Astrocyte (in vitro differentiated cells and primary cell): Measurements from ENCODE around the gene ASF1A. TPM values are rescaled to one million over a fixed set of nuclear protein-coding genes. Genes with fewer than 3 reads are reported as not detected.

Experiments used
- DNase-seq: peaks from one replicate; pipeline ENCODE4 v3.0.0-alpha.2; 2010; ENCODE audit warnings: low read depth
- FAIRE-seq: peaks from 2 replicates; lab custom pipeline; 2011; peaks lifted over from hg19 to GRCh38; lab: Jason Lieb, UNC
- H2AFZ ChIP-seq: 2 replicates; pipeline ENCODE4 v1.6.0; 2012; ENCODE audit warnings: low read depth, low read length, inconsistent platforms
- H3K27ac ChIP-seq: 2 replicates; pipeline ENCODE4 v1.5.1; 2011; ENCODE audit warnings: low read depth, low read length, inconsistent platforms
- H3K27me3 ChIP-seq: 2 replicates; pipeline ENCODE4 v1.6.0; 2011; ENCODE audit warnings: low read length, inconsistent platforms; ENCODE audit not compliant: insufficient read depth
- H3K36me3 ChIP-seq: 2 replicates; pipeline ENCODE4 v1.5.1; 2011; ENCODE audit warnings: low read length, inconsistent platforms; ENCODE audit not compliant: insufficient read depth
- H3K4me1 ChIP-seq: 2 replicates; pipeline ENCODE4 v1.5.1; 2011; ENCODE audit warnings: low read length, inconsistent platforms; ENCODE audit not compliant: insufficient read depth
- H3K4me2 ChIP-seq: 2 replicates; pipeline ENCODE4 v1.6.0; 2012; ENCODE audit warnings: low read length, inconsistent platforms
- H3K4me3 ChIP-seq: 2 replicates; pipeline ENCODE4 v1.5.1; 2011; ENCODE audit warnings: low read depth, mild to moderate bottlenecking, low read length, inconsistent platforms; ENCODE audit not compliant: insufficient read depth
- H3K79me2 ChIP-seq: 2 replicates; pipeline ENCODE4 v1.6.0; 2012; ENCODE audit warnings: mild to moderate bottlenecking, low read length, inconsistent platforms; ENCODE audit not compliant: insufficient read depth
- H3K9ac ChIP-seq: 2 replicates; pipeline ENCODE4 v1.6.0; 2012; ENCODE audit warnings: mild to moderate bottlenecking, low read length, inconsistent platforms
- H3K9me3 ChIP-seq: 2 replicates; pipeline ENCODE4 v1.5.1; 2012; ENCODE audit warnings: low read depth, mild to moderate bottlenecking, low read length, inconsistent platforms; ENCODE audit not compliant: insufficient read depth
- H4K20me1 ChIP-seq: 2 replicates; pipeline ENCODE4 v1.6.0; 2012; ENCODE audit warnings: low read length, inconsistent platforms; ENCODE audit not compliant: insufficient read depth
- H3K27ac Mint-ChIP-seq: one replicate; pipeline ENCODE4 v1.8.0; 2021; ENCODE audit warnings: mild to moderate bottlenecking, mixed read lengths; ENCODE audit not compliant: unreplicated experiment
- H3K27me3 Mint-ChIP-seq: one replicate; pipeline ENCODE4 v1.8.0; 2021; ENCODE audit warnings: low read depth, mixed read lengths; ENCODE audit not compliant: unreplicated experiment
- H3K36me3 Mint-ChIP-seq: one replicate; pipeline ENCODE4 v1.8.0; 2021; ENCODE audit warnings: low read depth, mixed read lengths; ENCODE audit not compliant: unreplicated experiment
- H3K4me1 Mint-ChIP-seq: one replicate; pipeline ENCODE4 v1.8.0; 2021; ENCODE audit warnings: low read depth, mixed read lengths; ENCODE audit not compliant: unreplicated experiment
- H3K4me3 Mint-ChIP-seq: one replicate; pipeline ENCODE4 v1.8.0; 2021; ENCODE audit warnings: mild to moderate bottlenecking, moderate library complexity, mixed read lengths; ENCODE audit not compliant: unreplicated experiment
- H3K9me3 Mint-ChIP-seq: one replicate; pipeline ENCODE4 v1.8.0; 2021; ENCODE audit warnings: mild to moderate bottlenecking, mixed read lengths; ENCODE audit not compliant: unreplicated experiment
- CTCF ChIP-seq: IDR thresholded peaks from 2 replicates; pipeline ENCODE4 v1.5.1; 2011; ENCODE audit warnings: low read depth, mild to moderate bottlenecking, inconsistent platforms, low read length, moderate library complexity; ENCODE audit not compliant: insufficient read depth
- EZH2 ChIP-seq: IDR thresholded peaks from 2 replicates; pipeline ENCODE4 v1.6.1; 2012; ENCODE audit warnings: mild to moderate bottlenecking, low read length, inconsistent platforms; ENCODE audit not compliant: insufficient read depth
- total RNA-seq: library from RNA; stranded (reverse); gene quantifications from 2 replicates; pipeline ENCODE4 v1.2.1, GENCODE V29; 2021

The ASF1A gene
- total RNA-seq, 1 donor from 2014 or later = 35.7 TPM

- H3K4me3 ChIP-seq = no peak overlapping the region
- no peaks in the 10 kb centered on the region for H3K27me3 Mint-ChIP-seq
- no peak overlapping the region for H2AFZ ChIP-seq
- TF ChIP-seq CTCF = no peak
- no peak for TF ChIP-seq EZH2
- peaks cover 20% of the 10 kb centered on the region for H3K4me1 ChIP-seq
- H3K9me3 ChIP-seq = no peaks in the 10 kb centered on the region
- no peaks in the 10 kb centered on the region for H3K9me3 Mint-ChIP-seq
- peak; percentile 23 for FAIRE-seq
- no peak overlapping the region for H3K4me3 Mint-ChIP-seq
- H3K79me2 ChIP-seq = peaks cover 14% of the 10 kb centered on the region
- no peaks in the 10 kb centered on the region for H3K36me3 Mint-ChIP-seq
- peak overlapping the region; percentile 78 for H3K27ac ChIP-seq
- H3K36me3 ChIP-seq = no peaks in the 10 kb centered on the region
- peak overlapping the region; percentile 62 for H3K4me2 ChIP-seq
- no peaks in the 10 kb centered on the region for H3K27me3 ChIP-seq
- H3K27ac Mint-ChIP-seq = peak overlapping the region; percentile 44
- no peak overlapping the region for H3K9ac ChIP-seq
- peaks cover 13% of the 10 kb centered on the region for H3K4me1 Mint-ChIP-seq
- DNase-seq = no peak
- no peaks in the 10 kb centered on the region for H4K20me1 ChIP-seq
These were observed 18.3 kb upstream of the ASF1A start for GRCh38 chr6:118875672-118876071.

- no peak overlapping the region for H2AFZ ChIP-seq
- peak overlapping the region; percentile 62 for H3K4me2 ChIP-seq
- no peaks in the 10 kb centered on the region for H3K36me3 Mint-ChIP-seq
- FAIRE-seq (no peak), DNase-seq (peak; percentile 23)
- no peaks in the 10 kb centered on the region for H4K20me1 ChIP-seq
- peak overlapping the region; percentile 51 for H3K9ac ChIP-seq
- peak overlapping the region; percentile 44 for H3K27ac Mint-ChIP-seq
- H3K27me3 ChIP-seq = no peaks in the 10 kb centered on the region
- no peaks in the 10 kb centered on the region for H3K27me3 Mint-ChIP-seq
- no peak overlapping the region for H3K4me3 Mint-ChIP-seq
- H3K36me3 ChIP-seq = no peaks in the 10 kb centered on the region
- no peaks in the 10 kb centered on the region for H3K9me3 Mint-ChIP-seq
- H3K4me3 ChIP-seq = no peak overlapping the region
- peak overlapping the region; percentile 78 for H3K27ac ChIP-seq
- no peaks in the 10 kb centered on the region for H3K9me3 ChIP-seq
- H3K4me1 Mint-ChIP-seq = peaks cover 13% of the 10 kb centered on the region
- H3K79me2 ChIP-seq = peaks cover 16% of the 10 kb centered on the region
- H3K4me1 ChIP-seq = peaks cover 20% of the 10 kb centered on the region
- TF ChIP-seq EZH2 (no peak), CTCF (no peak)
These were observed 17.8 kb upstream of the ASF1A start for GRCh38 chr6:118876198-118876597.

GRCh38 chr6:118876814-118877213 lies 17.1 kb upstream of the ASF1A start:
- Histone ChIP-seq H3K9ac (peak overlapping the region; percentile 51), H3K4me1 (peaks cover 20% of the 10 kb centered on the region), H3K27ac (peak overlapping the region; percentile 78), H2AFZ (no peak overlapping the region), H3K4me2 (peak overlapping the region; percentile 62), H3K36me3 (no peaks in the 10 kb centered on the region), H3K27me3 (no peaks in the 10 kb centered on the region), H3K4me3 (no peak overlapping the region), H3K79me2 (peaks cover 17% of the 10 kb centered on the region), H3K9me3 (no peaks in the 10 kb centered on the region), H4K20me1 (no peaks in the 10 kb centered on the region)
- TF ChIP-seq EZH2 (no peak), CTCF (no peak)
- no peaks in the 10 kb centered on the region for H3K36me3 Mint-ChIP-seq
- FAIRE-seq = peak; percentile 54
- H3K4me1 Mint-ChIP-seq = peaks cover 13% of the 10 kb centered on the region
- H3K9me3 Mint-ChIP-seq = no peaks in the 10 kb centered on the region
- no peak overlapping the region for H3K4me3 Mint-ChIP-seq
- peak overlapping the region; percentile 47 for H3K27ac Mint-ChIP-seq
- no peaks in the 10 kb centered on the region for H3K27me3 Mint-ChIP-seq
- peak; percentile 76 for DNase-seq
